ENCODE measurements around the gene JAML. TPM values are rescaled to one million over a fixed set of nuclear protein-coding genes. Genes with fewer than 3 reads are reported as not detected.

JAML gene
- polyA plus RNA-seq, 1 donor from 2014 or later: 0.28 TPM

DNA sequence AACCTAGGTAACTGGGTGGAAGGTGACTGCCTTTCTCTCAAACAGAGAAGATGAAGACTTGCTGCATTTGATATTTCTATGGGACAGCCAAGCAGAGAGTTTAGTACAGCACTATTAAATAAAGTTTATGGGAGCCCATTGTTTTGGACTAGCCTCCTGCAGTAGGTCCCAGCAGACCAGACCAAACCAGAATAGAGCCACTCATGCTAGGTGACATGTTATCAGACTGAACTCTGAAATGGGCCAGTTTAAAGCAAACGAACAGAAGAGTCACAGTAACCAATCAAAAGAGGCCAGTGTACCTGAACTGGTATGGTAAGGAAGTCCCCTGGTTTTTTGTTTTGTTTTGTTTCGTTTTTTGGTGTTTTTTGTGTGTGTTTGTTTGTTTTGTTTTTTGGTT lies 47.2 kb upstream of the JAML start:
- Histone ChIP-seq H4K20me1 (ENCODE audit: insufficient read depth) (no peaks in the 10 kb centered on the region), H3K27ac (ENCODE audit: low read length) (no peak overlapping the region), H3K79me2 (replicated peaks; ENCODE audit: insufficient read depth, low read length) (no peaks in the 10 kb centered on the region), H3K36me3 (ENCODE audit: insufficient read depth, low read length) (no peaks in the 10 kb centered on the region), H2AFZ (ENCODE audit: low read depth, low read length) (no peak overlapping the region), H3K4me2 (ENCODE audit: low read length) (no peak overlapping the region), H3K27me3 (ENCODE audit: insufficient read depth, low read depth, low read length) (no peaks in the 10 kb centered on the region), H3K4me3 (ENCODE audit: low read length) (no peak overlapping the region), H3F3A (ENCODE audit: insufficient read depth, low read length, poor library complexity, severe bottlenecking) (no peaks in the 10 kb centered on the region), H3K9me3 (ENCODE audit: low read length) (no peaks in the 10 kb centered on the region), H3K9ac (ENCODE audit: low read length) (no peak overlapping the region), H3K9me2 (ENCODE audit: insufficient read depth, low read length) (no peaks in the 10 kb centered on the region)
- TF ChIP-seq CTCF (IDR thresholded peaks at IDR 0.05; ENCODE audit: poor library complexity, severe bottlenecking) (no peak), EP300 (conservative IDR thresholded peaks at IDR 0.05; ENCODE audit: poor library complexity, severe bottlenecking) (no peak), POLR2AphosphoS5 (IDR thresholded peaks at IDR 0.05) (no peak), SMC3 (conservative IDR thresholded peaks at IDR 0.05; ENCODE audit: poor library complexity) (no peak)

GRCh38 chr11:118267486-118267885 lies 42.7 kb upstream of the JAML start:
- no peak overlapping the region for H3K27ac ChIP-seq (ENCODE audit: low read length)
- TF ChIP-seq SMC3 (conservative IDR thresholded peaks at IDR 0.05; ENCODE audit: poor library complexity) (no peak), EZH2 (IDR thresholded peaks at IDR 0.05; ENCODE audit: borderline replicate concordance, insufficient read depth, low read length, poor library complexity, severe bottlenecking) (no peak), MXI1 (conservative IDR thresholded peaks at IDR 0.05; ENCODE audit: poor library complexity, severe bottlenecking) (no peak), TAF1 (IDR thresholded peaks at IDR 0.05; ENCODE audit: low read depth) (no peak)
- no peaks in the 10 kb centered on the region for H3K79me2 ChIP-seq (replicated peaks; ENCODE audit: insufficient read depth, low read length)
- no peaks in the 10 kb centered on the region for H3F3A ChIP-seq (ENCODE audit: insufficient read depth, low read length, poor library complexity, severe bottlenecking)
- H3K36me3 ChIP-seq (ENCODE audit: insufficient read depth, low read length): no peaks in the 10 kb centered on the region
- H2AFZ ChIP-seq (ENCODE audit: low read depth, low read length): no peak overlapping the region
- H3K4me2 ChIP-seq (ENCODE audit: low read length): no peak overlapping the region
- H3K9ac ChIP-seq (ENCODE audit: low read length): no peak overlapping the region
- H3K4me3 ChIP-seq (ENCODE audit: low read length): no peak overlapping the region
- no peaks in the 10 kb centered on the region for H4K20me1 ChIP-seq (ENCODE audit: insufficient read depth)
- H3K27me3 ChIP-seq (ENCODE audit: insufficient read depth, low read depth, low read length): peaks cover 4% of the 10 kb centered on the region
- H3K9me3 ChIP-seq (ENCODE audit: low read length): no peaks in the 10 kb centered on the region
- H3K9me2 ChIP-seq (ENCODE audit: insufficient read depth, low read length): no peaks in the 10 kb centered on the region

DNA sequence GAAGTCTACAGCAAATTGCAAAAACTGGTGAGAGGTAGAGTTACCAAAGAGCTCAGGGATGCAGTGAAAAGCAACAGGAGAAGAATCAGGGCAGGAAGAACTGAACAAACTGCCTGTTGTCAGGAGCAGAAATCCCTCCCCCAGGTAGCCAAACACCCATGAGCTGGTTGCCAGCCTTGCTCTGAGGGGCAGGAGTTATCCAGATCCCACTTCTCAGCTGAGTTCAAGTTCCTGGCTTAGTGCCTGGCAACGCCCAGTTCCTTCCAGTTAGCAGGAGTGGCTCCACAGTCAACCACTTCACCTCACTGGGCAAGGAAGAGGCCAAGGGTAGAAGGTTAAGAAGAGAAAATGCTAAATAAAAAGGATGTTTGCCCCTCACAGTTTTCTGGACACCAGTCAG lies 41.1 kb upstream of the JAML start:
- TF ChIP-seq MXI1 (conservative IDR thresholded peaks at IDR 0.05; ENCODE audit: poor library complexity, severe bottlenecking) (no peak), POLR2AphosphoS5 (IDR thresholded peaks at IDR 0.05) (no peak), REST (IDR thresholded peaks at IDR 0.05; ENCODE audit: borderline replicate concordance) (no peak), RAD21 (conservative IDR thresholded peaks at IDR 0.05) (no peak), EZH2 (IDR thresholded peaks at IDR 0.05; ENCODE audit: borderline replicate concordance, insufficient read depth, low read length, poor library complexity, severe bottlenecking) (no peak), EP300 (conservative IDR thresholded peaks at IDR 0.05; ENCODE audit: poor library complexity, severe bottlenecking) (no peak), CTCF (IDR thresholded peaks at IDR 0.05; ENCODE audit: poor library complexity, severe bottlenecking) (no peak), SMC3 (conservative IDR thresholded peaks at IDR 0.05; ENCODE audit: poor library complexity) (no peak), TAF1 (IDR thresholded peaks at IDR 0.05; ENCODE audit: low read depth) (no peak)
- H3K27me3 ChIP-seq (ENCODE audit: insufficient read depth, low read depth, low read length): peaks cover 4% of the 10 kb centered on the region
- H4K20me1 ChIP-seq (ENCODE audit: insufficient read depth): no peaks in the 10 kb centered on the region
- H3K36me3 ChIP-seq (ENCODE audit: insufficient read depth, low read length): no peaks in the 10 kb centered on the region
- H3F3A ChIP-seq (ENCODE audit: insufficient read depth, low read length, poor library complexity, severe bottlenecking): no peaks in the 10 kb centered on the region
- no peak overlapping the region for H3K27ac ChIP-seq (ENCODE audit: low read length)
- no peaks in the 10 kb centered on the region for H3K79me2 ChIP-seq (replicated peaks; ENCODE audit: insufficient read depth, low read length)
- no peaks in the 10 kb centered on the region for H3K9me2 ChIP-seq (ENCODE audit: insufficient read depth, low read length)
- H3K4me2 ChIP-seq (ENCODE audit: low read length): no peak overlapping the region
- H2AFZ ChIP-seq (ENCODE audit: low read depth, low read length): no peak overlapping the region
- no peak overlapping the region for H3K4me3 ChIP-seq (ENCODE audit: low read length)
- H3K9ac ChIP-seq (ENCODE audit: low read length): no peak overlapping the region
- H3K9me3 ChIP-seq (ENCODE audit: low read length): no peaks in the 10 kb centered on the region

Data from neural cell (in vitro differentiated cells).